Liver (tissue), 9 donors: ENCODE results near the gene PCMT1. TPM values are rescaled to one million over a fixed set of nuclear protein-coding genes. Genes with fewer than 3 reads are reported as not detected.

Experiments
- DNase-seq: peaks from one replicate; pipeline ENCODE4 v3.0.0-alpha.2; 2017; ENCODE audit warnings: low spot score
- H3K27ac ChIP-seq, 2 donors: one replicate each; pipeline ENCODE4 v1.7.0; 2013; ENCODE audit warnings: inconsistent platforms in 2 of 2, low read length in 2 of 2, control low read depth in 1 of 2, low read depth in 1 of 2, mild to moderate bottlenecking in 1 of 2
- H3K27me3 ChIP-seq, 4 donors: one replicate each; pipeline versions ENCODE4 v1.6.1 to v1.7.0; 2013; ENCODE audit warnings: low read length in 3 of 4, inconsistent platforms in 1 of 4, mild to moderate bottlenecking in 1 of 4, moderate library complexity in 1 of 4; ENCODE audit not compliant: control insufficient read depth in 4 of 4, insufficient read depth in 4 of 4
- H3K36me3 ChIP-seq, 4 donors: one replicate each; pipeline versions ENCODE4 v1.6.1 to v1.7.0; 2013; ENCODE audit warnings: low read length in 3 of 4, mild to moderate bottlenecking in 3 of 4, low read depth in 1 of 4, moderate library complexity in 1 of 4; ENCODE audit not compliant: control insufficient read depth in 4 of 4, insufficient read depth in 3 of 4
- H3K4me1 ChIP-seq, 4 donors: one replicate each; pipeline versions ENCODE4 v1.6.1 to v1.7.0; 2013; ENCODE audit warnings: low read length in 3 of 4, mild to moderate bottlenecking in 3 of 4, moderate library complexity in 1 of 4; ENCODE audit not compliant: control insufficient read depth in 4 of 4, insufficient read depth in 4 of 4
- H3K4me3 ChIP-seq, 3 donors: one replicate each; pipeline versions ENCODE4 v1.6.1 to v1.7.0; 2013; ENCODE audit warnings: low read length in 3 of 3, control low read depth in 1 of 3, low read depth in 1 of 3, mild to moderate bottlenecking in 1 of 3
- H3K9ac ChIP-seq, 2 donors: one replicate each; pipeline ENCODE4 v1.7.0; 2013; ENCODE audit warnings: low read length in 2 of 2, mild to moderate bottlenecking in 2 of 2, moderate library complexity in 2 of 2, control low read depth in 1 of 2, low read depth in 1 of 2
- H3K9me3 ChIP-seq, 4 donors: one replicate each; pipeline versions ENCODE4 v1.6.1 to v1.7.0; 2013; ENCODE audit warnings: low read length in 3 of 4; ENCODE audit not compliant: control insufficient read depth in 4 of 4
- ATF3 ChIP-seq: IDR thresholded peaks from 2 replicates; pipeline ENCODE4 v1.6.1; 2016; ENCODE audit warnings: antibody characterized with exemption
- CTCF ChIP-seq: fragments of 150-350 bp; IDR thresholded peaks from 2 replicates; pipeline ENCODE4 v1.5.1; 2017; ENCODE audit warnings: improper control_type of control experiment, low read depth, low read length; ENCODE audit not compliant: missing input control
- EGR1 ChIP-seq, 2 donors: IDR thresholded peaks; 2 replicates each; pipeline ENCODE4 v1.6.1; 2016 to 2018; ENCODE audit warnings: antibody characterized with exemption in 2 of 2, low read depth in 2 of 2
- FOXA1 ChIP-seq: IDR thresholded peaks from 2 replicates; pipeline ENCODE4 v1.6.1; 2016; ENCODE audit warnings: antibody characterized with exemption
- FOXA2 ChIP-seq: IDR thresholded peaks from 2 replicates; pipeline ENCODE4 v1.6.1; 2016; ENCODE audit warnings: antibody characterized with exemption
- GABPA ChIP-seq, 2 donors: IDR thresholded peaks in 1 of 2; conservative IDR thresholded peaks in 1 of 2; 2 replicates each; pipeline ENCODE4 v1.6.1; 2016; ENCODE audit warnings: antibody characterized with exemption in 2 of 2, mild to moderate bottlenecking in 1 of 2, moderate library complexity in 1 of 2
- HNF4A ChIP-seq, 2 donors: conservative IDR thresholded peaks; 2 replicates each; pipeline ENCODE4 v1.6.1; 2016; ENCODE audit warnings: antibody characterized with exemption in 2 of 2, mild to moderate bottlenecking in 2 of 2
- HNF4G ChIP-seq: IDR thresholded peaks from 2 replicates; pipeline ENCODE4 v1.6.1; 2016; ENCODE audit warnings: antibody characterized with exemption
- MAX ChIP-seq: IDR thresholded peaks from 2 replicates; pipeline ENCODE4 v1.6.1; 2016; ENCODE audit warnings: antibody characterized with exemption
- NR2F2 ChIP-seq: IDR thresholded peaks from 2 replicates; pipeline ENCODE4 v1.6.1; 2016; ENCODE audit warnings: antibody characterized with exemption
- RAD21 ChIP-seq, 2 donors: IDR thresholded peaks; 2 replicates each; pipeline ENCODE4 v1.6.1; 2016; ENCODE audit warnings: antibody characterized with exemption in 2 of 2, mild to moderate bottlenecking in 2 of 2
- REST ChIP-seq: IDR thresholded peaks from 2 replicates; pipeline ENCODE4 v1.6.1; 2016; ENCODE audit warnings: antibody characterized with exemption, mild to moderate bottlenecking
- RXRA ChIP-seq, 2 donors: IDR thresholded peaks; 2 replicates each; pipeline ENCODE4 v1.6.1; 2017 to 2018; ENCODE audit warnings: antibody characterized with exemption in 2 of 2, mild to moderate bottlenecking in 1 of 2
- SP1 ChIP-seq: IDR thresholded peaks from 2 replicates; pipeline ENCODE4 v1.6.1; 2018; ENCODE audit warnings: antibody characterized with exemption, mild to moderate bottlenecking
- TAF1 ChIP-seq: conservative IDR thresholded peaks from 2 replicates; pipeline ENCODE4 v1.6.1; 2016; ENCODE audit warnings: antibody characterized with exemption, mild to moderate bottlenecking
- YY1 ChIP-seq: IDR thresholded peaks from 2 replicates; pipeline ENCODE4 v1.6.1; 2016; ENCODE audit warnings: antibody characterized with exemption, mild to moderate bottlenecking
- ZBTB33 ChIP-seq: IDR thresholded peaks from 2 replicates; pipeline ENCODE4 v1.6.1; 2016; ENCODE audit warnings: antibody characterized with exemption
- WGBS: extraction: QIAGEN DNeasy Blood & Tissue Kit; methylation state at CpG from one replicate; pipeline ENCODE4 v1.1.7; 2013; 5-methylcytosine and 5-hydroxymethylcytosine counted together
- polyA plus RNA-seq, 2 donors: library from polyadenylated mRNA; stranded (reverse) in 1 of 2; unstranded in 1 of 2; fragments of 200-250 nt in 1 of 2; fragments of >200 nt in 1 of 2; fragmentation: Nextera tagmentation in 1 of 2; extraction: Ambion mirVana in 1 of 2; gene quantifications; one replicate each; pipeline versions ENCODE4 v1.2.1 to v1.2.3, GENCODE V29; 2013 to 2015
- total RNA-seq, 2 donors: library from RNA; depleted of rRNA; stranded (reverse); fragments of >200 nt; gene quantifications; one replicate each; pipeline ENCODE4 v1.2.3, GENCODE V29; 2014
- donor health status: healthy.
- donor health status: healthy.
- donor health status: healthy.
- donor health status: healthy.
- donor health status: healthy.

PCMT1 gene
- total and polyA plus RNA-seq, 4 donors: 56.8 to 78.8 (median 75.0) TPM

- no peaks in the 10 kb centered on the region for H3K27me3 ChIP-seq
- WGBS: 96% methylated on average over 2 of the region's 2 CpGs
- no peak overlapping the region for H3K4me3 ChIP-seq
- no peak overlapping the region for H3K9ac ChIP-seq
- TF ChIP-seq NR2F2: no peak
- TF ChIP-seq EGR1 (IDR thresholded peaks at IDR 0.05; ENCODE audit: low read depth in 2 of 2): no peak
- TF ChIP-seq ZBTB33: no peak
- no peak for TF ChIP-seq TAF1
- TF ChIP-seq YY1: no peak
- TF ChIP-seq FOXA1: no peak
- no peak for TF ChIP-seq MAX
- no peak for TF ChIP-seq HNF4G
- TF ChIP-seq RAD21 (IDR thresholded peaks at IDR 0.05): no peak
- no peak for TF ChIP-seq GABPA (IDR thresholded peaks at IDR 0.05 in 1 of 2, conservative IDR thresholded peaks at IDR 0.05 in 1 of 2)
- no peak for TF ChIP-seq REST
- no peak for TF ChIP-seq RXRA (IDR thresholded peaks at IDR 0.05)
- H3K36me3 ChIP-seq: peaks cover 1 to 13% (median 12%) of the 10 kb centered on the region in 4 donors
- H3K4me1 ChIP-seq: no peaks in the 10 kb centered on the region
- no peak for DNase-seq
- no peak overlapping the region for H3K27ac ChIP-seq
- no peaks in the 10 kb centered on the region for H3K9me3 ChIP-seq
Observed at GRCh38 chr6:149782337-149782736, 32.8 kb downstream of the PCMT1 start.

- no peak overlapping the region for H3K4me3 ChIP-seq
- H3K36me3 ChIP-seq: peaks cover 1 to 13% (median 11%) of the 10 kb centered on the region in 4 donors
- WGBS: 95% methylated on average over 3 of the region's 3 CpGs
- H3K4me1 ChIP-seq: no peaks in the 10 kb centered on the region
- no peak overlapping the region for H3K27ac ChIP-seq
- no peaks in the 10 kb centered on the region for H3K27me3 ChIP-seq
- H3K9ac ChIP-seq: no peak overlapping the region
- DNase-seq: no peak
- TF ChIP-seq MAX: no peak
- no peak for TF ChIP-seq ZBTB33
- TF ChIP-seq CTCF: no peak
- TF ChIP-seq FOXA2: no peak
- TF ChIP-seq YY1: no peak
- TF ChIP-seq GABPA (IDR thresholded peaks at IDR 0.05 in 1 of 2, conservative IDR thresholded peaks at IDR 0.05 in 1 of 2): no peak
- TF ChIP-seq HNF4G: no peak
- no peak for TF ChIP-seq TAF1
- no peak for TF ChIP-seq ATF3
- no peak for TF ChIP-seq FOXA1
- no peak for TF ChIP-seq HNF4A (conservative IDR thresholded peaks at IDR 0.05)
- no peak for TF ChIP-seq EGR1 (IDR thresholded peaks at IDR 0.05; ENCODE audit: low read depth in 2 of 2)
- no peak for TF ChIP-seq REST
- TF ChIP-seq SP1: no peak
- no peak for TF ChIP-seq NR2F2
- TF ChIP-seq RXRA (IDR thresholded peaks at IDR 0.05): no peak
- no peak for TF ChIP-seq RAD21 (IDR thresholded peaks at IDR 0.05)
- H3K9me3 ChIP-seq: no peaks in the 10 kb centered on the region
Observed at GRCh38 chr6:149783551-149783950, 34.0 kb downstream of the PCMT1 start.
